Activated CD4-positive, alpha-beta T cell treated with anti-CD3 and anti-CD28 coated beads for 4 hours (primary cell): ENCODE data around the gene ACOX3.
"Not testable (repeated sequence)": the region's sequence is repeated elsewhere in the genome, so short reads cannot be mapped to it uniquely, and the experiment has no call there.

Source experiments
- DNase-seq, 2 donors: peaks; one replicate each; pipeline ENCODE4 v3.0.0-alpha.2; 2020

Gene ACOX3

DNA sequence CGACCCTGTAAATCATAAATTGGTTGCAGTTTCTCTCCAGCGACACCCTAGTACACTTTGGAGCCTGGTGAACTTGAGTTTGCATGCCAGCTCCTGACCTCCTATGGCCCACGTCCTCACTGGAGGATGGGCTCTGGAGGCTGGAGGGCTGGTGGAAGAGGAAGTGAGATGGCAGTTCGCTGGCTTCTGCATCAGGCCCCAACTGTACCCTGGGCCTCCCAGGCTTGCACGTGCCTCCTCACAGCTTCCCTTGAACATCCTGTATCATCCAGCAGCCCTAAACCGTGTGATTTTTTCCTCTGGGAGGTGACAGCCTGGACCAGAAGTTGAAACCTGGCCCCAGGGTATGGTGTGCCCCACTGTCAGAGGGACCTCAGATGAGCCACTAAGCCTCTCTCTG is 92.5 kb downstream of the ACOX3 start:
- no peak for DNase-seq

DNA sequence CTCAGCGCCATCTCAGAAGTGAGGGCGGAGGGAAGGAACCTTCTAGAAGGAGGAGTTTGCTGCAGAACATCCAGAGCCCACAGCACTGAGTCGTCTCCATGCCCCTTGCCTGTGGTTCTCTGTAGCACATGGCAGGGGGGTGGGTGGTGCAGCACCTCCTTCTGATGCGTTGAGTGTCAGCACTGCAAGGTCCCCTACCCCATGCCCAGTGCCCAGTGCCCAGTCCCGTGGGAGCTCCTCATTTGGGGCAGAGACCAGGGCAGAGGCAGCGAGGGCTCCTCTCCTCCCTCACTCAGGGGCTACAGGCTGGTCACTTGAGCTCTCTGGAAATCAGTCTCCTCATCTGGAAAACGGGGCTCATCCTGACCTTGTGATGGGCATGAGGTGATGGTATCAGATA is 92.9 kb downstream of the ACOX3 start:
- no peak for DNase-seq

- no peak for DNase-seq
These were observed 93.5 kb downstream of the ACOX3 start for GRCh38 chr4:8346838-8347605.

DNA sequence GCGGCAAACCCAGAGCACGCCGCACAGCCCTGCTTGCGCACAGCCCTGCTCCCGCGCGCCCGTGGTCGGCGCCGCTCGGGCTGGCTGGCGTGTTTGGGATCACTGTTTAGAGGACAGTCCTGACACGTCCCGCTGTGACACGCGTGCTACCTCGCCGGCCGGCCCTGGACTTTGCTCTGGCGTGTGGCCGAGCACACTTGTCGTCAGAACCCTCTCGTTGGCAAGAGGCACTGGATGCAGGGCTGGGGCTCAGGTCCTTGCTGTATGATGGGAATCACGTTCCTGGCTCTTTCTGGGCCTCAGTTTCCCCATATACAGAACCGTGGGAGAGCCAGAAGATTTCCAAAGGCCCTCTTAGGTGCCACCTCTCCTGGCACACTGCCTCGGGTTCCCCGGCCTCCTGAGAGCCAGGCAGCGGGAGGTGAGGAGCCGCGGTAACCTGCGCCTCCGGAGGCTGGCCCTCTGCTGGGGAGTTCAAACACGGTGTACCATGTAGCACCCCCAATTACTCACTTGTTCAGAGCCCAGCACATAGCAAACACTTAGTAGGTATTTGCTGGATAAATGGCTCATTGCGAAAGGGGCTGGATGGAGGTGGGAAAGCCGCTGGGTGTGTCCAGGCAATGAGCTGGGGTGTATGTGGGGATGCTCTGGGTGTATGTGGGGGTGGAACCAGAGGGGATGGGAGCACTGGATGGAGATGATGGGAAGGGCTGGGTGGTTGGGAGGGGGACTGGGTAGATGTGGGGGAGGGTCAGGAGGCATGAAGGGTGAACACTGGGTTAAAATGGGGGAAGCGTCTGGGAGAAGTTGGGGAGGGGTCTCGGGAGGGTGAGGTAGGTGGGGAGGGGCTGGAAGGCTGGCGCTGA is 94.3 kb downstream of the ACOX3 start:
- no peak for DNase-seq

- no peak for DNase-seq
These were observed 95.2 kb downstream of the ACOX3 start for GRCh38 chr4:8345053-8345945.

GRCh38 chr4:8344377-8344776 is 96.1 kb downstream of the ACOX3 start:
- DNase-seq: no peak

GRCh38 chr4:8343967-8344331 is 96.6 kb downstream of the ACOX3 start:
- no peak for DNase-seq

GRCh38 chr4:8343262-8343966 is 97.1 kb downstream of the ACOX3 start:
- no peak for DNase-seq

DNA sequence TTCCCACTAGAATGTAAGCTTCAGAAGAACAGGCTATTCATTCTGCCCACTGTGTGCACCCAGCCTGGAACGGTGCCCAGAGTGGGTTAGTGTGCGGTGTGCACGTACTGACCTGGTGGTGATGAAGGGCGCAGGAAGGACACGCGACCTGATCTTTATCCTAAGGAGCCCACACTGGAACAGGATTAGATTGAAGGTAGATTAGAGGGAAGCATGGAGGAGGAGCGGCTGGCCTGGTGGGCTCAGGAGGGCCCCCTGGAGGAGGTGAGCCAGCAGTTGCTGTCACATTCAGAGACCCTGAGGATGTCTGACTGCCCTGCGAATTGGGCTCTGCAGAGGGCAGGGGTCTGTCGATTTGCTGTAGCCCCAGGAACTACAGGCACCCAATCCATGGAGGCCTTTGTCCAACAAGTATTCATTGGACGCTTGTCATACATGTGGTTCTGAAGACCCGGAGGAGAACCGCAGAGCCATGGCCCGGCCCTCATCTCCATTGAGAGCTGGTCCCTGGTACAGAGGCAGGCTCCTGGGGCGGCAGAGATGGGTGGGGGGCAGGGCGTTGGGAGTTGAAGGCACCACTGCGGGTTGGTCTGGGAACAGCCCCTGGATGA is 97.8 kb downstream of the ACOX3 start:
- DNase-seq: no peak

DNA sequence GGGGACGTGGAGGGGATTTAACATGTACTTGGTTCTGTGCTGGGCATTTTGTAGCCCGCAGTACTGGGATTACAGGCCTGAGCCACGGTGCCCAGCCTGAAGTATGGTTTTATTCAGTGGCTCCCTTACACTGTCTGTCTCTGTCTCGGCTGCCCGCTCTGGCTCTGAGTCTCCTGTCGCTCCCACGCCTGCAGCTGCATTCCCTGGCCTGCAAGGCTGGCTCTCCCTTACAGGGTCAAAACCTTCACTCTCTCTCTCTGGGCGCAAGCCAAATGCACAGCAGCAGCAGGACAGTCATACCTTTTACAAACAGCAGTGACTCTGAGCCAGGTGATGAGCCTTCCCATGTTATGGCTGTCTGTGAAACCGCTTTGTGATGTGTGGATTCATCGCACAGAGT is 98.8 kb downstream of the ACOX3 start:
- DNase-seq: no peak

- not testable (repeated sequence) for DNase-seq
These were observed 99.2 kb downstream of the ACOX3 start for GRCh38 chr4:8341281-8341680.

GRCh38 chr4:8340781-8341241 is 99.7 kb downstream of the ACOX3 start:
- DNase-seq: no peak

GRCh38 chr4:8338351-8338961 is 102.1 kb downstream of the ACOX3 start:
- DNase-seq: no peak

GRCh38 chr4:8336412-8337075 is 104.0 kb downstream of the ACOX3 start:
- no peak for DNase-seq

- no peak for DNase-seq
These were observed 104.7 kb downstream of the ACOX3 start for GRCh38 chr4:8335848-8336247.

DNA sequence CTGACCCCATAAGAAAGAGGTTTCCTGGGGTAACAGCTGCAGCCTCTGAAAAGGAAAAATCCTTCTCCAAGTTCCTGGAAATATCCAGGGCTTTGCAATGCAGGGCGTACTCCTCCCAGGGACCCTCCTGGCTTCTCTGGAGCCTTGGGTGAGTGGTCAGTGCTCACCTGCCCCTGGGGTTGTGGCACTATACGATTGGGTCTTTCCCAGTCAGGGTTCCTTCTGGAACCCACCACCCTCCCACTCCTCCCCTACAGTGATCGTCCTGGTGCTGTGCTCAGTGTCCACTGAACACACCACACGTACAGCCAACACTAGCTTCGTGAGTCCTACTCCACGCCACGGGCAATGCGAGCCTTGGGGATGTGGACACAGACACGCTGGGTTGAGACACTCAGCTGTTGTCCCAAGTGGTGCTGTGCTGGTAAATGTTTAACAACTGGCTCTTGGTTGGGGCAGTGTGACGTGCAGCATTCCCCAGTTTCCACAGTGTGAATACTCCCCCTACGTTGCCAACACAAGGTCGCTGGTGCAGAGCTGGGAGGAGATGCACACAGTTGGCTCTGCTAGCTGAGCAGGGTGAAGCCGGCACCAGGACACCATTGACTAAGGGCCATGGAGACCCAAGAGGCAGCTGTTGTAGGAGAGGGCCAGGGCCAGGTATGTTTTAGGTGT is 105.6 kb downstream of the ACOX3 start:
- no peak for DNase-seq

- no peak for DNase-seq
These were observed 106.6 kb downstream of the ACOX3 start for GRCh38 chr4:8333726-8334460.

GRCh38 chr4:8332891-8333331 is 107.6 kb downstream of the ACOX3 start:
- no peak for DNase-seq

- DNase-seq: no peak
These were observed 108.3 kb downstream of the ACOX3 start for GRCh38 chr4:8332038-8332857.
